Activated T-helper 1 cell treated with Interleukin-2 at 50 U/mL for 16 hours (primary cell): ENCODE results near the gene GTPBP1.

Source experiments
- DNase-seq: peaks from one replicate; pipeline ENCODE4 v3.0.0-alpha.2; 2020; ENCODE audit warnings: low read depth

GTPBP1 gene

DNA sequence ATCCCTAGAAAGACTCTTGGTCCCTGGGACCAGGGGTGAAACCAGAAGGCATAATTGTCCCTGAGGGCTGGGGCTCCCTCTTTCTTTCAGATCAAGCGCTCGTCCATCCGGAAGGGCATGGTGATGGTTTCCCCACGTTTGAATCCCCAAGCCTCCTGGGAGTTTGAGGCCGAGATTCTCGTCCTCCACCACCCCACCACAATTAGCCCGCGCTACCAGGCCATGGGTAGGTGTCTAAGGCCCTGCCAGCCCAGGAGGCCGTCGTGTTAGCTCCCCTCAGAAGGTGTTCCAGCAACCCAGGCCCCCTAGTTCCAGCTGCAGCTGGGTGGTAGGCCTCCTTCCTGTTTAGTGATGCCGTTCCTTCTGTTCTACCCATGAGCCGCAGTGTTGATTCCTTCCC is 21.4 kb downstream of the GTPBP1 start:
- DNase-seq = no peak

DNA sequence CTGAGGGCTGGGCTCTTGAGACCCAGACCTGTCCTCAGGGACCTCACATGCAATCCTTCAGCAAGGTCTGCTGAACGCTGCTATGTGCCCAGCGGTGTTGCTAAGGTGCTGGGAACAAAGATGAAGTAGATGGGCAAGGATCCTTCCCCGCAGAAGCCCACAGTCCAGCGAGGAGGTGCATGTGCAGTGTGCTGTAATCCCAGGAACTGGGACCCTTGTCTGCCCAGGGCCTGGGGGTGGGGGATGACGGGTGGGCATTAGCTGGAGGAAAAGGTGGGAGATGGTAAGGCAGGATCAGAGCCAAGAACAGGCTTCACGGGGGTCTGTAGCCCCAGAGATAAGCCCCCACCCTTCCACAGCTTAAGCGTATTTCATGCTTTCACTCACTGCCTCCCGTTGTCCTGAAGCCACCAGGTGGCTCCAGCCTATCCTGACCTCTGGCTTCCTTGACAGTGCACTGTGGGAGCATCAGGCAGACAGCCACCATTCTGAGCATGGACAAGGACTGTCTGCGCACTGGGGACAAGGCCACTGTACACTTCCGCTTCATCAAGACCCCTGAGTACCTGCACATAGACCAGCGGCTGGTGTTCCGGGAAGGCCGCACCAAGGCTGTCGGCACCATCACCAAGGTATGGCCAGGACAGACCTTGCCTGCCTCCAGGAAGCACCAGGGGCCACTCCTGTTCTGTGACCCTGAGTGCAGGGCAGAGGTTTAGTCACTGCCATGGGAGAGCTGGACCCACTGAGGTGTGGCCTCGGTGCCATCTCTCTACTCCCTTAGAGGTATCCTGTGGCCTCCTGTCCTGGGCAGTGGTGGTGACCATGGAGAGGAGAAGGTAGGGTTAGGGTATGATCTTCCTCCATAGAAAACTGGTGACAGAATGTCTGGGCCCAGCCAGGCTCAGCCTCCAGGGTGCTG is 22.0 kb downstream of the GTPBP1 start:
- DNase-seq = no peak

DNA sequence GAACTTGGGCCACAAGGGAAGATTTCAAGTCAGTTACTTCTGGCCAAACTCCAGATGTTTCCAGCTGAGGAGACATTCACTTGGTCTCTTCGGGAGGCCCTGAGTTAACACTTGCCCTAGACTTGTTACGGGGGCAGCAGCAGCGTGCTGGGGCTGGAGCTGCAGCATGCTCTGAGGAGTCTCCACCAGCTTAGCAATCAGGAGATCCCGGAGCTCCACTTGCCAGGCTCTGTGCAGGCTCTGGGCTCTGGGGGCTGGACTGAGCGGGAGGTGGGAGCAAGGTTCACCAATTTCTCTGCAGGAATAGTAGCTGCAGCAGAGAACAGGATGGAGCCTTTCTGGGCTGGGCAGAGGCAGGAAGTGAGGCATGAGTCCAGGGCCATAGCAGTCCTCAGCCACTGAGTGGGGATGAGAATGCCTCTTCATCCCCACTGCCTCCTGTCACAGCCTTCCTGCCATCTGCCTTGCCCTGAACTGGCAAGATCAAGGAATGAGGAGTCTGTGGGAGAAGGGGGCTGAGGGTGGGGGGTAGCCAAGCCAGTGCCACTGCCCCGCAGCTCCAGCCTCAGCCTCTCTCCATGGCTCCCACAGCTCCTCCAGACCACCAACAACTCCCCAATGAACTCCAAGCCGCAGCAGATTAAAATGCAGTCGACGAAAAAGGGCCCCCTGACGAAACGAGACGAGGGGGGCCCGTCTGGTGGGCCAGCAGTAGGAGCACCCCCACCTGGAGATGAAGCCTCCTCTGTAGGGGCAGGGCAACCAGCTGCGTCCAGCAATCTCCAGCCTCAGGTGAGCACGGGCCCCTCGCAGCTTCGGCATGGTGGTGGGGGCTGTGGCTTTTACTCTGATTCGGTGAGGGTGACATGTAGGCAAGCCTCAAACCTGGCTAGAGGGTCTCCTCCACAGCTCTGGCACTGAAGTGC is 23.4 kb downstream of the GTPBP1 start:
- no peak for DNase-seq

DNA sequence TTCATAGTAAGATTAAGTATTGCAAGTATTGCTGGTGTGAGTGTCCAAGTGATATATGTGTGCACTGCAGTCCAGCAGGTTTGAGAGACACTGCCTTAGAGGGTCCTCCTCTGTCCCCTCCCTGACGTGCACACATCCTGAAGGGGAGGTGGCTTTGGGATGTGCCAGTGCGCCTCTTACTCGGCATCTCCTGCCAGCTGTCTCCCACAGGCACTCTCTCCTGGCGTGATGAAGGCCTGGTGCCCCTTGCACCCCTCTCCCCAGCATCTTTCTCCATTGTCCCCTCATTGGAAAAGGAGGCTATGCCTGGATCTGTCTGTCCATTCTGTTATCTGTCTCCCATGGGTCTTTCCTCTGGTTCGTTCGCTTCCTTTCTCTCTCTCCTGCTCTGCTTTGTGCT is 24.2 kb downstream of the GTPBP1 start:
- no peak for DNase-seq

DNA sequence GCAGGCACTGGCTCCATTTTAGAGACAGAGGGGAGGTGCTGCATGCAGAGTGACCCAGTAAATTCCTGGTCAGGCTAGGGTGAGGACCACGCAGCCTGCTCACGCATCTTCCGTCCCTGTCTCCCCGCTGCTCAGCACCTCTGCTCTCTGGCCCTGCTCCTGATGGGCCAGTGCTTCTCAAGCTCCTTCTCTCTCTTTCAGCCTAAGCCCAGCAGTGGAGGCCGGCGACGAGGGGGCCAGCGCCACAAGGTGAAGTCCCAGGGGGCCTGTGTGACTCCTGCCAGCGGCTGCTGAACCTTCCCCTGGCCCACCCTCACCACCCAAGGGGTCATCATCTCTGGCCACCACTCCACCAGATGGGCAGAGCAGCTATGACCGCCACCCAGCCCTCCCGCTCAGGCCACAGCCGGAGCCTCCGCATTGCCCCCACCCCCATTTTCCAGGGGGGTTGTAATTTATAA is 24.7 kb downstream of the GTPBP1 start:
- DNase-seq = no peak

DNA sequence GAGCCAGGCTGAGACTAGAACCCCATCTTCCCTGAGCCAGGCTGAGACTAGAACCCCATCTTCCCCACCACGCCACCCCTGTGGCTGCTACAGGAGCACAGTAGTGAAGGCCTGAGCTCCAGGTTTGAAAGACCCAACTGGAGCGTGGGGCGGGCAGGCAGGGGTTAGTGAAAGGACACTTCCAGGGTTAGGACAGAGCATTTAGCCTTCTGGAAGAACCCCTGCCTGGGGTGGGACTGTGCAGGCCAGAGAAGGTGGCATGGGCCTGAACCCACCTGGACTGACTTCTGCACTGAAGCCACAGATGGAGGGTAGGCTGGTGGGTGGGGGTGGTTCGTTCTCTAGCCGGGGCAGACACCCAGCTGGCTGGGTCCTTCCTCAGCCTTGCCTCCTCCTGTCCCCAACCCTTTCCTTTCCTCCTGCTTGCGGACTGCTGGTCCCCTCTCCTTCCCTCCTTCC is 26.0 kb downstream of the GTPBP1 start:
- no peak for DNase-seq

DNA sequence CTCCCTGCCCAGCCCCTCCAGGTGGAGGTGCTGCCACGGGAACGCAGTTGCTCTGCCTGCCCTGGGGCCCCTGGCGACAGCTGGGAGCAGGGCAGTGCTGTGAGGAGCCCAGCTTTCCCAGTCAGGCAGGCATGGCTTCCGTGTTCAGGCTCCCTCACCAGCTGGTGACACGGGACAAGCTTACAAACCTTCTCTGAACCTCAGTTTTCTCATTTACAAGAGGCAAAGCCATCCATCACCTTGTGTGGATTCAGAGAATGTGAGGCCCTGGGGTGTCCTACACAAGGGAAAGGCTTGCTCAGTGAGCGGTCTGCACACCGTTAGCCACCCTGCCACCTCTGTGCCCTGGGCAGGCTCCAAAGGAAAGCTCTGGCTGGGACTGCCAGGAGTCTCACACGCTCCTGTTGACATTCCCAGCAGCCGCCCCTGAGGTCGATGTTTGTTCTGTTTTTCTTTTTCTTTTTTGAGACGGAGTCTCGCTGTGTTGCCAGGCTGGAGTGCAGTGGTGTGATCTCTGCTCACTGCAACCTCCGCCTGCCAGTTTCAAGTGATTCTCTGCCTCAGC is 26.6 kb downstream of the GTPBP1 start:
- no peak for DNase-seq

DNA sequence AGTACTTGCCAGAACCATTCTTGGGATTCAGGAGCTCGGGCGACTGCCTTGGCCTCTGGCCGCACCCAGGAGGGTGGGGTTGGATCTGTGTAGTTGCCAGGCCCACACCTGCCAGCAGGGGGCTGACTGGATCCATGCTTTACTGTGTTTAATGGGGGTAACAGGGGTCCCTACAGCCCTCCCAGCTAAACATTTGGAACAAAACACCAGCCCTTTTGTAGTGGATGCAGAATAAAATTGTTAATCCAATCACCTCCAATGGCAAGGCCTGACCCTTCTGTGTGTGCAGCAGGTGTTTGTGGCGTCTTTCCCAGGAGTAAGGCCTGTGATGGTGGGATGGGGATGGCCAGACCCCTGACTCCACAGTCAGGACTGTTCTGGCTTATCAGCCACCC is 27.6 kb downstream of the GTPBP1 start:
- DNase-seq = no peak

DNA sequence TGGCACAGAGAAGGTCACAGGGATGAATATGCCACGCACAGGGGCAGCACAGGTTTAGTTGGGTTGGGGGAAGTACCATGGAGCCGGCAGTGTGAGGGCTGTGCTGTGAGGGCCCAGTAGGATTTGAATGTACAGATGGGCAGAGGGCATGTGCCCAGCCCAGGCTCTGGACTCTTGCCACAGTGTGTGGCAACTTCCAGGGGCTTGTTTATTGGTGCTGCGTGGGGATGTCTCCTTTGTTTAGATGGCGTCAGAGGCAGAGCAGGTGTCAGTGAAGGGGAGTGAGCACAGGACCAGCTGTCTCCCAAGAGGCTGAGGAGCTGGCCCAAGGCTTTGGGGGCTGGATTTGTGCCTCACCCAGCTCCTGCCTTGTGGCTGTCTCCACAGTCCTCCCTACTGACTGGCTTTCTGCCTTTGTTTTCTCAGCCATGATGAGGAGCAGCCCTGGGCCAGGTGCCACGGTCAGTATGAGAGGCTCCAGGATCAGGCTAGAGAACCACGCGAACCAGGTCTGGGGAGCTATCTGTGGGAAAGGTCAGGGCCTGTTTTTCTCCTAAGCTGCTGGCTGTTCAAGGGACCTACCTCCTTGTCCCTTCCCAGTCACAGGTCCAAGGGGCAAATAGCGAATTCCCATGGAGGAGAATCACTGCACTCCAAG is 28.1 kb downstream of the GTPBP1 start:
- no peak for DNase-seq

DNA sequence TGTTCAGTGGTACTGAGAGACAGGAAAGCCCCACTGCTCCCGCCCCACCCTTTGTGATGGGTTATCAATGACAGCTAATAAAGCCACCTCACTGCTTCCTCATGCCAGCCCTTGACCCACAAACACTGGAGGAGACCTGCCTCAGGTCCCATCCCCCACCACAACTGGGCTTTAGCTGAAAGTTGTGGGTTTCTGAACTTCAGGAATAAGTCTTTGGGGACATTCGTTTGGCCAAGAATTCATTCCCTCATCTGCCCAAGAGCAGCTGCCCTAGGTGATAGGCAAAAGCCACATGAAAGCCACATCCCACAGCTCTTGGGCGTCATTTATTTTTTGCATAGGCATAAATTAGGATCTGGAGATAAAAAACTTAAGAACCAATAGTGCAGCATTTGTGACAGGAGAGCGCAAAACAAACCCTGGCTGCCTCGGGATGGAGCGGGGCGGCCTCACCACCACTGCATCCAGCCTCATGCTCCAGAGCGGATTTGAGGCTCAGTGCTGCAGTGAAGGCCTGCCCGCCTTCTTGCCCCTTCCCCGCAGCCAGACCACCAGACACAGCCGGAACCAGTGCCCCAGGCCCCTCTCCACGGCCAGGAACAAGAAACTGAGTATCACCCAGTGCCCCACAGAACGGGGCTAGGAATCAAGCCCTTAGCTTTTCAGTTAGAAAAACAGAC is 28.8 kb downstream of the GTPBP1 start:
- no peak for DNase-seq

DNA sequence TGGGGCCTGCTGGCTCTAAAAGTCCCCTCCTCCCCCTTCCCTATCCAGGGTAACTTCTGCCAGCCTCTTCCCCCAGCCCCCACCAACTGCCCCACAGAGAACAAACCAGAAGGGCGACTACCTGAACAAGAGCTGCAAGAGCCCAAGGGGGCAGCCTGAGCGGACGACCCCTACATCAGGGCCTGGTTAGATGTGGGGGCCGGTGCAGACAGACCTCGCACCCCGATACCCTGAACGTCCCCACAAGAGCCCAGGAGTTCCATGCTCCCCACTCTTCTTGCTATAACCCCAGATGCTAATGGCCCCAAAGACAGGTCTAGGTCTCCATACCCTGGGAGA is 29.4 kb downstream of the GTPBP1 start:
- no peak for DNase-seq

DNA sequence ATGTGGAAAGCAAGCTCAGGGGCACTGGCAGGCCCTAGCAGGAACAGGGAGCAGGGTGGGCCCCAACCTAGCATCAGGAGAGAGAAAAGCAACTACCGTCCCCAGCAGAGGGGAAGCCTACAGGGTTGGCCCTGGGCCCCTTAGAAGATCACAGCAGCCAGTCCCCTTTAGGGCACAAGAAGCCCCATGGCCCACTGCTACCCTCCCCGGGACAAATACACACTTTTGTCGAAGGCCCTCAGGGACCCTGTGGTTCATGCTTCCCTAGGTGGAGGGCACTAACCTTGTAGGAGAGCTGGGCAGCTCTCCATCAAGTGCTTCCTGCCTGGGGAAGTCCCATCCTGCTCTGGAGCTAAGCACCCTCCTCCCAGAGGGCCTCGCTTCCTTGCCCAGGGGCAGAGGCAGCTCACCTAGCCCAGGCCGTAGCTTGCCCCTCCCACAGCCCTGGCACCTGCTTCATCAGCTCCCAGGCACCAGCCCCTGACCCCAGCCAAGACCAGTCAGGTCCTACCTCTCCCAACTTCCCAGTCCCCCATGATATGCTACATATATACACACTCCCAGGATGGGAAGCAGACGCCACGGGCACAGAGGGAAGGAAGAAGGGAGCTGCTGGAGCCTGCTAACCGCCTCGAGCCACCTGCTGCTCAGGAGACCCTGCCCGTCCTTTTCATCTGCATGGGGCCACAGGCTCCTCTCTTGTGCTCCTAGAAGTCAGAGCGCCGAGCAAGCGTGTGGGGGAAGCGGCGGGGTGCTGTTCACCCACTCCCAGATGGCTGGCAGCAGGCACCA is 29.9 kb downstream of the GTPBP1 start:
- no peak for DNase-seq

DNA sequence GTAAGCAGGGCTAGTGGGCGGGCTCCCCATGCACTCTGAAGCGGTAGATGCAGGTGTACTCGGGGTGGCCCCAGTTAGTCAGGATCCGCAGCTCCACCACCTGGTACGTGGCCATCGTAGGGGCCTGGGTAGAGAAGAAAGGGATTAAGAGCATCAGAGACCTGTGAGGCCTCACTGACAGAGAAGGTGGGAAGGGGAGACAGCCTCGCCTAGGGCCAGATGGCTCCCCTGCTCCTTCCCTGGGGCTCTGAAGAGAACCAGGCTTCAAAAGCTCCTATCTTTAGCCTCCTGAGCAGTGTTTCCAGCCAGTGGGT is 30.5 kb downstream of the GTPBP1 start:
- no peak for DNase-seq

DNA sequence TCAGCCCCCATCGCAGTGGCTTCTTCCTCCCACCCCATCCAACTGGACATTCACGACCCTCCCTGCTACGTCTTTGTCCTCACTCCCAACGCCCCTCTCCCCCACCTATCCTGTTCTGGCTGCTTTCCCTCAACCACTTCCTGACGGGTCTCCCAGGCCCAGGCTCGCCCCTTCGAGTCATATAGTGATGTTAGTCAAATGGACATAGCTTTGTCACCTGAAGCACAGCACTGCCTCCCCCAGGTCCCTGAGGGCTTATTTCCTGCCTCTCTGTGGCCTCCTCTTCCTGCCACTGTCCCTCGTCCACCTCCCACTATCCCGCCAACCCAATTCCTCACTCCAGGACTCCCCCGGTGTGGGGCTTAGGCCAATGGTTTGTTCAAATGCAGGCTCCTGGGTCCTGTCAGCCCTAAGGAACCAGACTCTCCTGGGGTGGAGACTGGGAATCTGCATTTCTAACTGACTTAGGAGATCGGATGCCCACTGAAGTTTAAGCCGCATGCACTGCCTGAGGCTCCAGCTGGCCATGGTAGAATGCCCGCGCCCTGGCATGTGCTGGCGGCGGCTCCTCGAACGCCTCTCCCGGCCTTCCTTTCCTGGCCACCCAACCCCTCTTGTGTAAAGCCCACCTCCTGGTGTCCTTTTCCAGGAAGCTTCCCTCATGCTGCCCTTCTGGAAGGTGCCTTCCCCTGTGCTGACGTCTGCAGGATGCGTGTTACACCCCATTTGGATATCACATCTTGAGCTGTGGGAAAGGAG is 31.7 kb downstream of the GTPBP1 start:
- no peak for DNase-seq

DNA sequence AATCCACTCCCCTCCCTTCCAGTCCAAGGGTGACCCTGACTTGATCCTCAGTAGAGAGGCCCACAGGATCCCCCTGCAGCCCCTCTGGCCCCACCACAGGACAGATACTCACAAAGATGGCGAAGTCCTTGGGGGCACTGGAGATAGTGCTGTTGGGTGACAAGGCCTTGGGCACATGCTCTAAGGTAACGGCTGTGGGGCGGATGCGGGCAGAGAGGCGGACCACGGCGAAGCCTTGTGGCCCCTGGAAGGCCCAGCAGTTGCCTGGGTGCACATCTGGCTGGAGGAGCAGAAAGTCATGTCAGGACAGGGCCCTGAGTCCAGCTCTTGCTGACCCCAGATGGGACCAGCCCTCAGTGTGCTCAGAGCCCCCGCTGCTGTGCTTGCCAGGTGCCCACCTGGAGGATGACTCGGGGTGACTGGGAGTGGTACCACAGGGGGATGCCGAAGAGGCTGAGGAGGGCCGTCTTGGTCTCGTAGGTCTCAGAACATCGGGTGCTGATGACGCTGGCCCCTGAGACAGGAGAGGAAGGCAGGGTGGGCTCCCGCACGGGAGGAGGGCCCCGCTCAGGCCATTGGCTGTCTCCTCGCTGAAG is 32.8 kb downstream of the GTPBP1 start:
- DNase-seq = no peak

DNA sequence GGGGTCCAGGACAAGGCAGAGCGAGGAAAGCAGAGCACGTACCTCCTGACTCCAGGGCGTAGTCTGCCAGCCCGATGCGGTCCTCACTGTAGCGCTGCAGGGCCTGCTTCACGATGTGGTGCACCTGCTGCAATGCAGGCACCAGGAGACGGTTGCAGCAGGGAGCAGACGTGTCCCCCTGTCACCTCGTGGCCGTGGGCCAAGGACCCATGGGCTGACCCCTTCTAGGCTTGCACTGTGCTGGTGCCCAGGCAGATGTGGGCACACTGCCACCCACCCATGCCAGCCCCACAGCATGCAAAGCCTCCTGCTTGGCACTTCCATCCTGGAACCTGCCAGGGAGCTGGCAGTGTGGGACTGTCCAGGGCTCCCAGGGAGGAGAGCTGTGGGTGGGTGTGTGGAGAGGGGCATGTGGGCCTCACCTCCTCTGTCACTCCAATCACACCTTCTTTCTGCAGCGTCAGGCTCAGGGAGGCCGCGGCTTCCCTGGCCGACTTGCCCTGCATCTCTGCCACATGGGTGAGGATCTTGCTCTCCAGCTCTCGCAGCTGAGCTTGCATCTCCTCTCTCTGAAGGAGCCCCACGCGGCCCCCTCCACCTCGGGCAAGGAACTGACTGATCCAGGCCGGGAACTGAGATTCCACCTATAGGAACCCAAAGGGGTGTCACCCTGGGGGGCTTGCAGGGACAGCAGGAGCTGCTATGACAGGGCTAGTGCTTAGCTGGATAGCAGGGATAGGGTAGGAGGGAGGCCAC is 33.7 kb downstream of the GTPBP1 start:
- DNase-seq = no peak

DNA sequence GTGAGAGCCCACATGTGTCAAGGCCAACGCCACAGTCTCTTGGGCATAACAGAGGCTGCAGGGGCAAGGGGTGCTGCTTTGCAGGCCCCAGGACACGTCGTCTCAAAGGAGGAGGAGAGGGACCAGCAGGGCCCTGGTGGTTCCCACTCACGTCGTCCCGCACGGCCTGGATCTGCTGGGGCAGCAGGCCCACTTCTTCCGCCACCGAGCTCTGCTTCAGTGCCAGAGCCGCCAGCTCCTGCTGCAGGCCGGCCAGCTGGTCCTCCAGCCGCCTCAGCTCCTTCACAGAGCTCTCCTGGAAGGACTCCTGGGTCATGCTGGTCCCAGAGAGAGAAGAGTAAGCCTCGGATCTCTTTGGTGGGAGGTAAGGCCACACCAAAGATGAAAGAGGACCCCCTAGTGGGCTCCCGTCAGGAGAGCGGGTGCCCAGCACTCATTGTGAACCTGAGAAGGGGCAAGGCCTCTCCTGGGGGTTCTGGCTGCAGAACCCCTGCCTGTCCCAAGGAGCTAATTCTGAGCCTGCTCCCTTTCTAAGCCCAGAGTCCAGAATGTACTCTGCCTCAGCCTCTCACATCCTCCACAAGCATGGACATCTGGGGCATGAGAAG is 34.5 kb downstream of the GTPBP1 start:
- DNase-seq = no peak

DNA sequence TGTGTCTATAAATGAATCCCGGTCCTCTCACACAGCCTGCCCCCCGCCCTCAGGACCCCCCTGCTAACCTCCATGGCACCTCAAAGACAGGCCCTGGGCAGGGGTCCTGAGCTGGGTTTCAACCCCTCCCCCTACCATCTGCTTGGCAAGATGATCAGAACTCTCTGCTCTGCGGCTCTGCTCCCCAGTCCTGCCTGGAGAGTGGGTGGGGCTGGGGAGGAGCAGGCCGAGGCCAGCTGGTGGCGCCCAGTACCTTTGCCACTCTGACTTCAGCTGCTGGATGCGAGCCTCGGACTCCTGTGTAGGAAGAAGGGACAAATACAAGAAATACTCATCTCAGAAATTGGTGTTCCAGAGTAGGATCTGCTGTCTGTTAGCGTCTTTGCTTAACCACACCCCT is 35.0 kb downstream of the GTPBP1 start:
- DNase-seq = no peak

DNA sequence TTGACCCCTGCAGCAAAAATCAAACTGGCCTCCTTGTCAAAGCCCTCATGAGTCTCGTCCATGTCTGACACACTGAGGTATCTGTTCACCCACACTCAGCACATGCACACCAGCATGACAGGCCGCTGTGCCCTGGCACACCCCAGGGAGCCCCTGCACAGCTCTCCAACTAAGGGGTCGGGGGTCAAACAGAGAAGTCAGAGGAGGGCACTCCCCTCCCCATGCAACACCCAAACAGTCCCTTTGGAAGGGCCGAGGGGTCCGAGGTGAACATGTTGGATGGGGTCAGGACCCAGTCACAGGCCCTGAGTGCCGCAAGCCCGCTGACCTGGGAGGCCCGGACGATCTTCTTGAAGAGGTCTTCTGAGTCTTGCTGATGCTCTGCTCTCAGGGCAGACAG is 35.4 kb downstream of the GTPBP1 start:
- DNase-seq = no peak
